Breast epithelium (tissue), 3 donors: ENCODE data around the gene WDR43.

Experiments used
- CTCF ChIP-seq, 3 donors: fragments of 450-650 bp; IDR thresholded peaks; one replicate each; pipeline ENCODE4 v1.5.1; 2016 to 2017; ENCODE audit warnings: antibody characterized with exemption in 3 of 3, mild to moderate bottlenecking in 3 of 3, moderate library complexity in 3 of 3
- POLR2A ChIP-seq: fragments of 450-650 bp; IDR thresholded peaks from one replicate; pipeline ENCODE4 v1.6.1; 2016; ENCODE audit warnings: antibody characterized with exemption, mild to moderate bottlenecking, moderate library complexity

- no peak for TF ChIP-seq CTCF (IDR thresholded peaks at IDR 0.05)
- peak; percentile 68 for TF ChIP-seq POLR2A
These were observed at the start of gene WDR43 for GRCh38 chr2:28894470-28895188.
